Caco-2 (cell line): ENCODE data around the gene ADIG. TPM values are rescaled to one million over a fixed set of nuclear protein-coding genes. Genes with fewer than 3 reads are reported as not detected.
"Not testable (repeated sequence)": the region's sequence is repeated elsewhere in the genome, so short reads cannot be mapped to it uniquely, and the experiment has no call there.

Experiments
- BruUV-seq: library from RNA; stranded (reverse); fragments of 400-500 nt; replicated peaks from 2 replicates; lab custom pipeline; 2021; lab: Mats Ljungman, UMichigan
- CTCF ChIA-PET: fragments of 300-600 bp; sonication (Branson Sonifier 250); formaldehyde crosslinking; loops from one replicate; lab custom pipeline; 2022; ENCODE audit warnings: antibody characterized with exemption; lab: Charles Lee
- POLR2A ChIA-PET: fragments of 300-600 bp; sonication (Branson Sonifier 250); formaldehyde crosslinking; loops from one replicate; lab custom pipeline; 2022; ENCODE audit warnings: antibody characterized with exemption; lab: Charles Lee
- DNase-seq, 2 experiments: peaks; one replicate each; pipeline versions ENCODE4 v3.0.0 to v3.0.0-alpha.2; 2020 to 2022
- H3K27me3 ChIP-seq: replicated peaks from 2 replicates; pipeline ENCODE4 v1.6.0; 2011; ENCODE audit warnings: low read length; ENCODE audit not compliant: control insufficient read depth, insufficient read depth
- H3K36me3 ChIP-seq: 2 replicates; pipeline ENCODE4 v1.5.1; 2011; ENCODE audit warnings: low read length; ENCODE audit not compliant: control insufficient read depth, insufficient read depth
- H3K4me1 ChIP-seq: fragments of 250-450 bp; sonication (Bioruptor Pico); 2 replicates; pipeline ENCODE4 v1.5.1; 2020; ENCODE audit warnings: mild to moderate bottlenecking
- H3K4me3 ChIP-seq: 2 replicates; pipeline ENCODE4 v1.5.1; 2011; ENCODE audit warnings: low read depth, mild to moderate bottlenecking, control low read depth, low read length
- H3K9me3 ChIP-seq: fragments of 250-450 bp; sonication (Bioruptor Pico); 2 replicates; pipeline ENCODE4 v1.5.1; 2020; ENCODE audit warnings: mild to moderate bottlenecking, moderate library complexity
- H3K27ac Mint-ChIP-seq: one replicate; pipeline ENCODE4 v1.8.0; 2022; ENCODE audit warnings: mixed read lengths; ENCODE audit not compliant: unreplicated experiment
- H3K27me3 Mint-ChIP-seq: one replicate; pipeline ENCODE4 v1.8.0; 2022; ENCODE audit warnings: mixed read lengths; ENCODE audit not compliant: insufficient read depth, unreplicated experiment
- H3K36me3 Mint-ChIP-seq: one replicate; pipeline ENCODE4 v1.8.0; 2022; ENCODE audit warnings: mild to moderate bottlenecking, mixed read lengths; ENCODE audit not compliant: insufficient read depth, unreplicated experiment
- H3K4me1 Mint-ChIP-seq: one replicate; pipeline ENCODE4 v1.8.0; 2022; ENCODE audit warnings: low read depth, mixed read lengths; ENCODE audit not compliant: unreplicated experiment
- H3K4me3 Mint-ChIP-seq: one replicate; pipeline ENCODE4 v1.8.0; 2022; ENCODE audit warnings: mild to moderate bottlenecking, moderate library complexity, mixed read lengths; ENCODE audit not compliant: unreplicated experiment
- H3K9me3 Mint-ChIP-seq: one replicate; pipeline ENCODE4 v1.8.0; 2022; ENCODE audit warnings: mixed read lengths; ENCODE audit not compliant: unreplicated experiment
- CTCF ChIP-seq, 2 experiments: fragments of 200-600 bp in 1 of 2; IDR thresholded peaks; 1 replicate in 1 of 2; 2 replicates in 1 of 2; pipeline versions ENCODE4 v1.5.1 to v1.8.0; 2011 to 2022; ENCODE audit warnings: antibody characterized with exemption in 1 of 2, control low read depth in 1 of 2, inconsistent platforms in 1 of 2, low read depth in 1 of 2, low read length in 1 of 2, mild to moderate bottlenecking in 1 of 2, moderate library complexity in 1 of 2; ENCODE audit not compliant: insufficient read depth in 1 of 2, severe bottlenecking in 1 of 2, unreplicated experiment in 1 of 2
- intact Hi-C: fragments of 100-400 bp; cut with micrococcal nuclease; formaldehyde crosslinking; loops from one replicate; pipeline ENCODE4 v1.10.0; 2022; ENCODE audit not compliant: unreplicated experiment
- total RNA-seq: library from RNA; stranded (reverse); gene quantifications from 2 replicates; pipeline ENCODE4 v1.2.3, GENCODE V29; 2022

Gene ADIG
- total RNA-seq, 1 experiment from 2014 or later, result not detected

DNA sequence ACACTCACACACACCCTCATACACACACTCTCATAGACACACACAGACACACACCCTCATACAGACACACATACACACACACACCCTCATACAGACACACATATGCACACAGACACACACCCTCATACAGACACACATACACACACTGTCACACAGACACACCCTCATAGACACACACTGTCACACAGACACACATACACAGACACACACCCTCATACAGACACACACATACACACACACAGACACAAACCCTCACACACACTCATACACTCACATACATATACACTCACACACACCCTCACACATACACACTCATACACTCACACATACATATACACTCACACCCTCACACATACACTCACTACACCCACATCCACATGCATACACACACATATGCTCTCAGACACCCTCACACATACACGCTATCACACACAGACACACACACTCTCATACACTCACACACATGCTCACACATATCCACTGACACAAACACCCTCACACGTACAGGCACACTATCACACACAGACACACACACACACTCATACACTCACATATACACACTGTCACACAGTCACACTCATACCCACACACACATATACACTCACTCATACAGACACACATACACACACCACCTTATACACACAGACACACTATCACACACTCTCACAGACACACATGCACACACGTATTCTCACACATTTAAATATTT lies 9.1 kb downstream of the ADIG start:
- Mint-ChIP-seq H3K9me3 (no peaks in the 10 kb centered on the region), H3K27me3 (no peaks in the 10 kb centered on the region), H3K27ac (no peak overlapping the region), H3K4me3 (no peak overlapping the region), H3K4me1 (no peaks in the 10 kb centered on the region), H3K36me3 (no peaks in the 10 kb centered on the region)
- H3K4me1 ChIP-seq, result peaks cover 11% of the 10 kb centered on the region
- no peak overlapping the region for H3K4me3 ChIP-seq
- no peaks in the 10 kb centered on the region for H3K36me3 ChIP-seq
- TF ChIP-seq CTCF (IDR thresholded peaks at IDR 0.05; ENCODE audit: insufficient read depth in 1 of 2, low read depth in 1 of 2, low read length in 1 of 2, severe bottlenecking in 1 of 2, unreplicated experiment in 1 of 2), result no peak
- POLR2A ChIA-PET, result no interaction called here
- DNase-seq, result no peak
- no peaks in the 10 kb centered on the region for H3K9me3 ChIP-seq
- intact Hi-C loops, result no loop called here
- CTCF ChIA-PET, result no interaction called here
- no peaks in the 10 kb centered on the region; the same call in 1 of the 2 replicates for H3K27me3 ChIP-seq
- no TSS peak for BruUV-seq

- intact Hi-C loops, result no loop called here
- Mint-ChIP-seq H3K4me1 (no peaks in the 10 kb centered on the region), H3K4me3 (no peak overlapping the region), H3K27me3 (no peaks in the 10 kb centered on the region), H3K36me3 (no peaks in the 10 kb centered on the region), H3K9me3 (no peaks in the 10 kb centered on the region), H3K27ac (no peak overlapping the region)
- no TSS peak for BruUV-seq
- peaks cover 11% of the 10 kb centered on the region for H3K4me1 ChIP-seq
- POLR2A ChIA-PET, result no interaction called here
- H3K36me3 ChIP-seq, result no peaks in the 10 kb centered on the region
- H3K4me3 ChIP-seq, result no peak overlapping the region
- no peaks in the 10 kb centered on the region; the same call in 1 of the 2 replicates for H3K27me3 ChIP-seq
- CTCF ChIA-PET, result no interaction called here
- no peak for TF ChIP-seq CTCF (IDR thresholded peaks at IDR 0.05; ENCODE audit: insufficient read depth in 1 of 2, low read depth in 1 of 2, low read length in 1 of 2, severe bottlenecking in 1 of 2, unreplicated experiment in 1 of 2)
- DNase-seq, result no peak
- H3K9me3 ChIP-seq, result no peaks in the 10 kb centered on the region
Observed at GRCh38 chr20:38590676-38591473, 9.9 kb downstream of the ADIG start.

- no peaks in the 10 kb centered on the region for H3K36me3 ChIP-seq
- no TSS peak for BruUV-seq
- H3K4me1 ChIP-seq, result peaks cover 11% of the 10 kb centered on the region
- DNase-seq, result no peak
- no peaks in the 10 kb centered on the region for H3K4me1 Mint-ChIP-seq
- H3K4me3 ChIP-seq, result no peak overlapping the region
- TF ChIP-seq CTCF (IDR thresholded peaks at IDR 0.05; ENCODE audit: insufficient read depth in 1 of 2, low read depth in 1 of 2, low read length in 1 of 2, severe bottlenecking in 1 of 2, unreplicated experiment in 1 of 2), result no peak
- H3K27me3 Mint-ChIP-seq, result peaks cover under 1% of the 10 kb centered on the region
- intact Hi-C loops, result no loop called here
- H3K27me3 ChIP-seq, result no peaks in the 10 kb centered on the region; the same call in 1 of the 2 replicates
- H3K27ac Mint-ChIP-seq, result no peak overlapping the region
- ChIA-PET CTCF (interaction anchor here (0.6 kb wide), 1 partner anchor 567 kb away, joined by 3 read pairs; no protein-coding TSS in a partner anchor), POLR2A (no interaction called here)
- H3K9me3 Mint-ChIP-seq, result no peaks in the 10 kb centered on the region
- H3K4me3 Mint-ChIP-seq, result no peak overlapping the region
- H3K36me3 Mint-ChIP-seq, result no peaks in the 10 kb centered on the region
- no peaks in the 10 kb centered on the region for H3K9me3 ChIP-seq
Observed at GRCh38 chr20:38591474-38592410, 10.7 kb downstream of the ADIG start.

- H3K27ac Mint-ChIP-seq, H3K27me3 ChIP-seq, H3K9me3 Mint-ChIP-seq, H3K27me3 Mint-ChIP-seq, H3K4me1 Mint-ChIP-seq, DNase-seq, POLR2A ChIA-PET, intact Hi-C loops, H3K4me3 ChIP-seq, H3K36me3 Mint-ChIP-seq, H3K9me3 ChIP-seq, BruUV-seq, H3K36me3 ChIP-seq, H3K4me3 Mint-ChIP-seq: not testable (repeated sequence)
- H3K4me1 ChIP-seq, result peaks cover 11% of the 10 kb centered on the region
- CTCF ChIA-PET, result interaction anchor here (0.6 kb wide), 1 partner anchor 566 kb away, joined by 3 read pairs; no protein-coding TSS in a partner anchor
Observed at GRCh38 chr20:38592411-38592790, 11.4 kb downstream of the ADIG start.
